ENCODE measurements around the gene ZCRB1. TPM values are rescaled to one million over a fixed set of nuclear protein-coding genes. Genes with fewer than 3 reads are reported as not detected.

ZCRB1 gene
- total RNA-seq, 1 donor from 2014 or later: 31.5 TPM

DNA sequence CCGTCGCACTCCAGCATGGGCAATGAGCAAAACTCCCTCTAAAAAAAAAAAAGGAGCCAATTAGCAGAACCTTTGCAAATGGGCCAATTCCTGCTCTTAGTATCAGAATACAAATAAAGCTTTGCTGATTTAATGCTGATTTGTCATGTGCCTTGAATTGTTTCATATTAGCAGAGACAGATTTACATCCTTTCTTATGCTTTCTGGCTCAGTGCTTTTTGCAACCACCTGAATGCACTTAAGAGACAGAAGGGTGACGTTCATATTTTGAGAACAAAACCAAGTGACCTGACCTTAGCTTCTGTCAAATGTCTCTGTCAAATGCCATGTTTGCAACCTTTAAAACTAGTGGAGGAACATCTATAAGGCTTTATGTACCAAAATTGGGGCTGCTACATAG lies 44.0 kb downstream of the ZCRB1 start:
- Mint-ChIP-seq H3K27me3 (ENCODE audit: unreplicated experiment) (peaks cover 2% of the 10 kb centered on the region), H3K4me3 (ENCODE audit: unreplicated experiment) (no peak overlapping the region), H3K36me3 (ENCODE audit: low read depth, unreplicated experiment) (no peaks in the 10 kb centered on the region), H3K9me3 (ENCODE audit: unreplicated experiment) (no peaks in the 10 kb centered on the region), H3K4me1 (ENCODE audit: unreplicated experiment) (no peaks in the 10 kb centered on the region), H3K27ac (ENCODE audit: unreplicated experiment) (no peak overlapping the region)
- TF ChIP-seq, protein P1, sequence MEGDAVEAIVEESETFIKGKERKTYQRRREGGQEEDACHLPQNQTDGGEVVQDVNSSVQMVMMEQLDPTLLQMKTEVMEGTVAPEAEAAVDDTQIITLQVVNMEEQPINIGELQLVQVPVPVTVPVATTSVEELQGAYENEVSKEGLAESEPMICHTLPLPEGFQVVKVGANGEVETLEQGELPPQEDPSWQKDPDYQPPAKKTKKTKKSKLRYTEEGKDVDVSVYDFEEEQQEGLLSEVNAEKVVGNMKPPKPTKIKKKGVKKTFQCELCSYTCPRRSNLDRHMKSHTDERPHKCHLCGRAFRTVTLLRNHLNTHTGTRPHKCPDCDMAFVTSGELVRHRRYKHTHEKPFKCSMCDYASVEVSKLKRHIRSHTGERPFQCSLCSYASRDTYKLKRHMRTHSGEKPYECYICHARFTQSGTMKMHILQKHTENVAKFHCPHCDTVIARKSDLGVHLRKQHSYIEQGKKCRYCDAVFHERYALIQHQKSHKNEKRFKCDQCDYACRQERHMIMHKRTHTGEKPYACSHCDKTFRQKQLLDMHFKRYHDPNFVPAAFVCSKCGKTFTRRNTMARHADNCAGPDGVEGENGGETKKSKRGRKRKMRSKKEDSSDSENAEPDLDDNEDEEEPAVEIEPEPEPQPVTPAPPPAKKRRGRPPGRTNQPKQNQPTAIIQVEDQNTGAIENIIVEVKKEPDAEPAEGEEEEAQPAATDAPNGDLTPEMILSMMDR (IDR thresholded peaks at IDR 0.05; ENCODE audit: unreplicated experiment): no peak
- no peak for DNase-seq (ENCODE audit: low spot score)

DNA sequence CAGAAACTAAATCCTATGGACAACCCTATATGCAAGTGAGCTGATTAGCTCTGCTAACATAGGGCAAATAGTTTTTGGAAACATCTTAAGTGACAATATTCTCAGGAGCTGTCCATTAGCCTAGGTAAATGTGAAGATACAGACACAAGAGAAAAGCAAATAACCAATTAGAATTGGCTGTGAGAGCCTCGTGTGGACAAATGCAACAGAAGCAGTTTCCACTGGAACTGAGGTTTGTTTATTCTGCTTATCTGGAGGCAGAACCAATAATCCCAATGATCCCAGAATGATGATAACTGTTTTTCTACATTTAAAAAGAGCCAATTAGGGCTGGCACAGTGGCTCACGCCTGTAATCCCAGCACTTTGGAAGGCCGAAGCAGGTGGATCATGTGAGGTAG lies 44.6 kb downstream of the ZCRB1 start:
- DNase-seq (ENCODE audit: low spot score): no peak
- Mint-ChIP-seq H3K27me3 (ENCODE audit: unreplicated experiment) (peaks cover 2% of the 10 kb centered on the region), H3K36me3 (ENCODE audit: low read depth, unreplicated experiment) (no peaks in the 10 kb centered on the region), H3K4me1 (ENCODE audit: unreplicated experiment) (no peaks in the 10 kb centered on the region), H3K27ac (ENCODE audit: unreplicated experiment) (no peak overlapping the region), H3K9me3 (ENCODE audit: unreplicated experiment) (no peaks in the 10 kb centered on the region), H3K4me3 (ENCODE audit: unreplicated experiment) (no peak overlapping the region)
- TF ChIP-seq, protein P1 (IDR thresholded peaks at IDR 0.05; ENCODE audit: unreplicated experiment): no peak

DNA sequence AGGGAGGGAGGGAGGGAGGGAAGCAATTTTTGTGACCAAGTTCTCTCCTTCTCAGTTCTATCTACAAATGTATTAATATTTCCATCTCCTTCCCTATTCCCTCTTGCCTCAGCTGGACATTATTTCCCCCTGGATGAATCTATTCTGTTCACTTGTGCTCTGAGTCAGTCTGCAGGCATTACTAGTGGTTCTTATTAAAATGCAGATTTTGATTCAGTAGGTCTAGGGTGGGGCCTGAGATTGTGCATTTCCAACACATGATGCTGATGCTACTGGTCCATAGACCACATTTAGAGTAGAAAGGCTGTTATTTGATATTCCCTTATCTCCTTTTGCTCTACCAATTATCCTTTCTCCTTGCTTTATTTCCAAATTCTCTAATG lies 47.8 kb downstream of the ZCRB1 start:
- H3K4me1 Mint-ChIP-seq (ENCODE audit: unreplicated experiment): no peaks in the 10 kb centered on the region
- no peaks in the 10 kb centered on the region for H3K36me3 Mint-ChIP-seq (ENCODE audit: low read depth, unreplicated experiment)
- H3K27ac Mint-ChIP-seq (ENCODE audit: unreplicated experiment): no peak overlapping the region
- peaks cover 2% of the 10 kb centered on the region for H3K27me3 Mint-ChIP-seq (ENCODE audit: unreplicated experiment)
- TF ChIP-seq, protein P1 (IDR thresholded peaks at IDR 0.05; ENCODE audit: unreplicated experiment): no peak
- no peaks in the 10 kb centered on the region for H3K9me3 Mint-ChIP-seq (ENCODE audit: unreplicated experiment)
- no peak for DNase-seq (ENCODE audit: low spot score)
- no peak overlapping the region for H3K4me3 Mint-ChIP-seq (ENCODE audit: unreplicated experiment)

DNA sequence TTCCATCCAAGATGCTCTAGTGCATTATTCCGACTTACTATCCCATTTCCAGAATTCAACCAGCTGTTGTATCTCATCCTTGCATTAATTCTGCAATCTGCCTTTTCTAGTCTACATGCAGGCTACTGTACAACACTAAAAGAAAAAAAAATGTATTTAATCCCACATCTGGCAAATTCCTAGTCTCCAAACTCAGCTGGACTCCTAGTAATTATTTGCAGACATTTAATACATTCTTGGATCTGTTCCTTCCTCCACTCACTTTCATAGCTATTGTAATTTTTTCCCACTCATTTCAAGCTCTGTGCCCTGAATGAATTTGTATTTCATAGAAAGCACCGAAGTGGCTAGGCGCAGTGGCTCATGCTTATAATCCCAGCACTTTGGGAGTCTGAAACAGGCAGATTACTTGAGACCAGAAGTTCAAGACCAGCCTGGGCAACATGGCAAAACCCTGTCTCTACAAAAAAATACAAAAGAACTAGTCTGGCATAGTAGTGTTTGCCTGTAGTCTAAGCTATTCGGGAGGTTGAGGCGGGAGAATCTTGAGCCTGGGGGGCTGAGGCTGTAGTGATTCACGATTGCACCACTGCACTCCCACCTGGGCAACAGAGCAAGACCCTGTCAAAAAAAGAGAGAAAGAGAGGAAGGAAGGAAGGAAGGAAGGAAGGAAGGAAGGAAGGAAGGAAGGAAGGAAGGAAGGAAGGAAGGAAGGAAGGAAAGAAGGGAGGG lies 48.3 kb downstream of the ZCRB1 start:
- Mint-ChIP-seq H3K9me3 (ENCODE audit: unreplicated experiment) (no peaks in the 10 kb centered on the region), H3K36me3 (ENCODE audit: low read depth, unreplicated experiment) (peaks cover 3% of the 10 kb centered on the region), H3K4me1 (ENCODE audit: unreplicated experiment) (no peaks in the 10 kb centered on the region), H3K27ac (ENCODE audit: unreplicated experiment) (no peak overlapping the region), H3K4me3 (ENCODE audit: unreplicated experiment) (no peak overlapping the region), H3K27me3 (ENCODE audit: unreplicated experiment) (peaks cover 2% of the 10 kb centered on the region)
- TF ChIP-seq, protein P1 (IDR thresholded peaks at IDR 0.05; ENCODE audit: unreplicated experiment): no peak
- no peak for DNase-seq (ENCODE audit: low spot score)

DNA sequence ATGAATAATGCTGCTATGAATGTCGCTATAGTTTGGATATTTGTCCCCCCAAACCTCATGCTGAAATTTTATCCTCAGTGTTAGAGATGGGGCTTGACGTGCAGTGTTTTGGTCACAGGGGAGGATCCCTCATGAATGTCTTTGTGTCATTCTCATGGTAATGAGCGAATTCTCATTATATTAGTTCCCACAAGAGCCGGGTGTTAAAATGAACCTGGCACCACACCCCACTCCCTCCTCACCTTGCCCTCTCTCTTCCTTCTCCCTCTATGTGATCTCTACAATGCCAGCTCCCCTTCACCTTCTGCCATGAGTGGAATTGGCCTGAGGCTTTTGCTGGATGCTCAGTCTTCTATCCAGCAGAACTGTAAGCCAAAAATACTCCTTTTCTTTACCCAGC lies 50.4 kb downstream of the ZCRB1 start:
- H3K36me3 Mint-ChIP-seq (ENCODE audit: low read depth, unreplicated experiment): peaks cover 8% of the 10 kb centered on the region
- peaks cover 2% of the 10 kb centered on the region for H3K27me3 Mint-ChIP-seq (ENCODE audit: unreplicated experiment)
- H3K27ac Mint-ChIP-seq (ENCODE audit: unreplicated experiment): no peak overlapping the region
- H3K4me1 Mint-ChIP-seq (ENCODE audit: unreplicated experiment): peaks cover 5% of the 10 kb centered on the region
- TF ChIP-seq, protein P1 (IDR thresholded peaks at IDR 0.05; ENCODE audit: unreplicated experiment): no peak
- H3K4me3 Mint-ChIP-seq (ENCODE audit: unreplicated experiment): no peak overlapping the region
- DNase-seq (ENCODE audit: low spot score): no peak
- no peaks in the 10 kb centered on the region for H3K9me3 Mint-ChIP-seq (ENCODE audit: unreplicated experiment)
